GM08714 (cell line): ENCODE results near the gene GIMAP4.
"Not testable (repeated sequence)": the region's sequence is repeated elsewhere in the genome, so short reads cannot be mapped to it uniquely, and the experiment has no call there.

ENCODE experiments used
- H3K4me3 ChIP-seq: fragments of 200-500 bp; sonication (Bioruptor generic); 2 replicates; pipeline ENCODE4 v1.5.1; 2014; ENCODE audit warnings: mild to moderate bottlenecking, low read length, inconsistent platforms
- ZNF274 ChIP-seq: IDR thresholded peaks from 2 replicates; pipeline ENCODE4 v1.6.1; 2012; ENCODE audit warnings: mild to moderate bottlenecking, low read depth, low read length

GIMAP4 gene

DNA sequence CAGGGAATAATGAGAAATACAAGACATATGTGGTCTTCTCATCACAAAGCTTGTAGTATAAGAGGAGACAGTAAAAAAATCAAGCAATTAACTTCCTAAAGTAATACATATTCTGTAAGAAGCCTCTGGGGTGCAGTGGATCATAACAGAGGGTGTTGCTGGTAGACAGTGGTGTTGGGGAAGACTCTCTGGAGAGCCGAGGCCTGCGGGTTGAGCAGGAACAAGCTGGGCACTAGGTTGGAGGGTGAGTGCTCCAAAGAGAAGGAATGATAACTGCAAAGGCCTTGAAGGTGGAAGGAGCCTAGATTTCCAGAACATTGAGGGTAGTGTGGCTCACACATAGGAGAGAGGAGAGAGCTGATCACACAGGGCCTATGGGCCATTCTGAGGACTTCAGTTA lies 1.5 kb downstream of the GIMAP4 start:
- no peak overlapping the region for H3K4me3 ChIP-seq
- no peak for TF ChIP-seq ZNF274

DNA sequence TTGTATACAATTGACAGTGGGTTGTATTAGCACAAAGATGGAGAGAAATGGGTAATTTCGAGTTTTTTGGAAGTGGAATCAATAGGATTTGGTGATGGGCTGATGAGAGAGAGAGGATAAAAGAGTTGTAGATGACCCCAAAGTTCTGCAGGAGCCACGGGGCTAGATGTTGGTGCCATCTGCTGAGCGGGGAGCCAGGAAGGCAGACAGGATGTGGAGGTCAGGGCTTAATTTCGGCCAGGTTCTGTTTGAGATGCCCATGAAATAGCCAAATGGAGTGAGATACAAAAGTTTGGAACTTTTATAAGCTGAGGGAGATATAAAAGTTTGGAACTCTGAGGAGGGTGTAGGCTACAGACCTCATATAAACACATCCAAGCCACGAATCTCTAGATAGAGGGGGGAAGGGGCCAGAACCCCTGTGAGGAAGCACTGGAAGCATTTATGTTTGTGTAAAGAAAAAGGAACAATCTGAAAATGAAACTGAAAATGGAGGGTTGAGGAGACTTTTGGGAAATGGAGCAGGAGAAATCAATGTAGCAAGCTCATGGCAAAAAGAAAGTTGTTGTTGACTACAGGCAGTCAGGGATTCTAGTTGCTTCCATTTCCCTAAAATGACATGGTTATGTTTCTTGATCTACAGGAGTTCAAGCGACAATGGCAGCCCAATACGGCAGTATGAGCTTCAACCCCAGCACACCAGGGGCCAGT lies 2.2 kb downstream of the GIMAP4 start:
- no peak for TF ChIP-seq ZNF274
- no peak overlapping the region for H3K4me3 ChIP-seq

DNA sequence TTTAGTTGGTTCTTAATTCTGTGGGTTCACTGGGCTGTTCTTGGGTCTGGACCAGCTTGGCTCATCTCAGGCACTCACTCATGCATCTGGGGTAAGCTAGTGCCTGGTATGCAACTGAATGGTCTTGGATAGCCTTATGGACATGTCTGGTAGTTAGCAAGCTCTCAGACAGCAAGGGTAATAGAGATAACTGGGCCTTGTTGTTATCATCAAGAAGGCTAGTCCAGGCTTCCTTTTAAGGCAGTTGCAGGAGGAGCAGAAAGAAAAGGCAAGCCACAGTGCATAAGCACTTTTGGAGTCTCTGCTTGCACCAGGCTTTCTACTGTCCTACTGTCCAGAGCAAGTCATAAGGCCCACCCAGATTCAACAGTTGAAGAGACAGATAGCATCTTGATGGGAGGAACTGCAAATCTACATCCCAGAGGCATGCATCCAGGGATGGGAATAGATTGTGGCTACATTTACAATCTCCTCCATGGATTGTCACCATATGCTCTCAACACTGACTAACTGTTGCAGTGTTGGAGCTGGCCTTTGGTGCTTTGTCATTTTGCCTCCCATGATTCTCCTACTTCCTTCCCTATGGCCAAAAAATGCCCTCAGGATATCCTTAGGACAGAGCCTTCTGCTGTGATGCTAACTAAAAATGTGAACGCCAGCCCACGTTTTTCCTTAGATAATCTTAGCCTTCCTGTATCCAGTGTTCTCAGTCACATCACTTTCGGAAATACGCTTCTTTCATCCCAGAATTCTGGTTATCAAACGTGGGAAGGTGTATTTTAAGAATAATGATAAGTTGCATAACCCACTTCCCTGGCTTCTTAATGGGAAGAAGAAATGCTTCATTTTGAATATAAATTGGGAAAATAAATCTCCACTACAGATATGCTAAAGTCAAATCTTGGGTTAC lies 3.6 kb downstream of the GIMAP4 start:
- no peak for TF ChIP-seq ZNF274
- H3K4me3 ChIP-seq: no peak overlapping the region

DNA sequence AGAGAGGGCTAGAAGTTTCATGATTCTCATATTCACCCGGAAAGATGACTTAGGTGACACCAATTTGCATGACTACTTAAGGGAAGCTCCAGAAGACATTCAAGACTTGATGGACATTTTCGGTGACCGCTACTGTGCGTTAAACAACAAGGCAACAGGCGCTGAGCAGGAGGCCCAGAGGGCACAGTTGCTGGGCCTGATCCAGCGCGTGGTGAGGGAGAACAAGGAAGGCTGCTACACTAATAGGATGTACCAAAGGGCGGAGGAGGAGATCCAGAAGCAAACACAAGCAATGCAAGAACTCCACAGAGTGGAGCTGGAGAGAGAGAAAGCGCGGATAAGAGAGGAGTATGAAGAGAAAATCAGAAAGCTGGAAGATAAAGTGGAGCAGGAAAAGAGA lies 5.3 kb downstream of the GIMAP4 start:
- no peak for TF ChIP-seq ZNF274
- no peak overlapping the region for H3K4me3 ChIP-seq

DNA sequence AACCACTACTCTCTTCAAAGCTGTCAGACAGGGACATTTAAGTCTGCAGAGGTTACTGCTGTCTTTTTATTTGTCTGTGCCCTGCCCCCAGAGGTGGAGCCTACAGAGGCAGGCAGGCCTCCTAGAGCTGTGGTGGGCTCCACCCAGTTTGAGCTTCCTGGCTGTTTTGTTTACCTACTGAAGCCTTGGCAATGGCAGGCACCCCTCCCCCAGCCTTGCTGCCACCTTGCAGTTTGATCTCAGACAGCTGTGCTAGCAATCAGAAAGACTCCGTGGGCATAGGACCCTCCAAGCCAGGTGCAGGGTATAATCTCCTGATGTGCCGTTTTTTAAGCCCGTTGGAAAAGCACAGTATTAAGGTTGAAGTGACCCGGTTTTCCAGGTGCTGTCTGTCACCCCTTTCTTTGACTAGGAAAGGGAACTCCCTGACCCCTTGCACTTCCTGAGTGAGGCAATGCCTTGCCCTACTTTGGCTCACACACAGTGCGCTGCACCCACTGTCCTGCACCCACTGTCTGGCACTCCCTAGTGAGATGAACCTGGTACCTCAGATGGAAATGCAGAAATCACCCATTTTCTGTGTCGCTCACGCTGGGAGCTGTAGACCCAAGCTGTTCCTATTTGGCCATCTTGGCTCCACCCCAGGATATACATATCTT lies 12.9 kb downstream of the GIMAP4 start:
- H3K4me3 ChIP-seq: not testable (repeated sequence)

DNA sequence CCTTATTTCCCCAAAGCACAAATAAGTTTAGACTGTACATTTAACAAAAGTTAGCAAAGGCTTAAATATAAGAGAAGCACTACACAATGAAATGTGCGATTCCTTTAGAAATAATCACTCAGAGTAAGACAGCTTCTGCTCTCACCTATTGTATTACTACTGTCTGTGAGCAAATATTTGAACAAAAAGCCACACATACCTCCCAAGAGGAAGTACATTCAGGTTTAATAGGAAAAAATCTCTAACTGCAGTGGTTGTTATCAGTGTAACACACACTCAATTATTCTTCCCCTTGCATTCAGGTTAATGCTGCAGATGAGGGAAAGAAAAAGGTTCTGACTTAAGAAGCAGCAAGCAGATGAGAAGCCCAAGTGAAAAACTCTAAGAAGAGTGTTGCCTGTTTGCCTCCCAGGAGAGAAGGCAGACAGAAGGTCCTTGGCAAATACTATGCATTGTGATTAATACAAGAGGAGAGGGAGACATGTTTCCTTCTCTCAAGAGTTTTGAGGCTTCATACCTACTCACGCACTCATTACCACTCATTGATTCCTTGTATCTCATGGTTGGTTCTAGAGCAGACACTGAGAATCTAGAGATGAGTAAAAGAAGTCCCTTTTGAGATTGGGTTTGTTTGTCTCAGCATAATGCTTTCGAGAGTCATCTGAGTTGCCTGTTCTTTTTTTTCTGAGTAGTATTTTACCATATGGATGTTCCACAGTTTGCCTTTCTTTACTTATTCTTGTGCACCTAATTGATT lies 13.6 kb downstream of the GIMAP4 start:
- no peak for TF ChIP-seq ZNF274
- H3K4me3 ChIP-seq: no peak overlapping the region

DNA sequence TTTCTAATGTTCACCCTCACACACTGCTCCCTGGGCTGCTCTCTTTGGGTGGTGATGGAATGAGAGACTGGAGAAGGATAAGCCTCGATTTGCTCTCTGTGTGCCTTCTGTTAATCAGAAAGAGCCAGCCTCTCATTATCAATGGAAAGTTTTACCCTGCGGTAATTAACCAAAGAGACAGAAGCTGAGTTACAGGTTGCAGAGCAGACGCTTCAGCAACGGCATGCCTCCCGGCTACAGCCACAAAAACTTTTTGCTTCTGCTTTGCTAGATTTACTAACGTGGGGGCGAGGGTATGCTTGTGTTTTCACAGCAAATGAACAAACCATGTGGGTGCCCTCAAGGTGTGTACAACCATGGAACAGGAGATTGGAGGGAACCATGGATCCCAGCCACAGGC lies 18.0 kb downstream of the GIMAP4 start:
- TF ChIP-seq ZNF274: no peak
- H3K4me3 ChIP-seq: no peak overlapping the region

DNA sequence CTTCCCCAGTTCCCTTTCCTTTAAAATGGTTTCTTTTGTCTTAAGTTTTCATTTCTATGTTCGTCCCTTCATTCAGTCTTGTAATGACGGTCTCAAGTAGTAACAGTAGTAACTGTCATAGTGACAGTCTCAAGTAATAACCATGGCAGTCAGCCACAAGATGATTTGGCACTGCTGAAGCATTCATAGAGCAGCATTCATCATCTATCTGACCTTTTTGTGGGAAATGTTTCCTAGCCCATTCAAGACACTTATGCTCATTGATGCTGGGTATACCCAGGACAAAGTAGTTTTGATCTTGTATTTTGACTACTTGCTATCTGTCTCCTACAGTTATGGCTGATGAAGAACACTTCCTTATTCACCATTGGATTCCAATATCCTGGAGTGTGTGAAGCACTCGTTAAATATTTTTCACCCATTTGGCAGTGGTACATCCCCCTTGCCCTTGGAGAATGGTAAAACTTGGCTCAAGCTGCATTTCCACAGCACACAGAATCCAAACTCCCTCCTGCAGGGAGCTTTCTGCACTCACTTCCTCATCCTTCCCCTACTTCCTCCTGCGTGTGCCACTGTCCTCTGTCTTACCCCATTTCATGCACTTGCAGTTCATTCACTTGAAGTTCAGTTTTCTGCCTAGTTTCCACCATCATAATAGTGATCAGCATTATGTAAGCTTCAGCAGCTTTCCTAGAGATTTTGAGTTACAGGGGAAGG lies 19.0 kb downstream of the GIMAP4 start:
- no peak overlapping the region for H3K4me3 ChIP-seq
- TF ChIP-seq ZNF274: no peak

DNA sequence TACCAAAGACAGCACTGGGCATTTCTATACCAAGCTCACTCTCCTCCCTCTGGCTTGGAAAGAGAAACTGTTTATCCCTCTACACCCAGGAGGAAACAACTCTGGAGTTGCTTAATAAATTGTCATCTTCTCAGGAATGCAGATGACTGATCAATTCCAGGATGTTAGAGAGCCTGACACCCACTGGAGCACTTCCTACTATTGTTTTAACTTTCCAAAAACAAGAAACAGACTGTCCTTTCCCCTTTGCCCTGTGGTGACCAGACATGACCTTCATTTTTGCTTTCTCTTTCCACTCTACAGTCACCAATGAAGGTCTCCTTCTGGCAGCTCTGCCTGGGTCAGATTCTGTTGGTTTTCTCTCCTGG lies 19.6 kb downstream of the GIMAP4 start:
- no peak overlapping the region for H3K4me3 ChIP-seq
- no peak for TF ChIP-seq ZNF274

DNA sequence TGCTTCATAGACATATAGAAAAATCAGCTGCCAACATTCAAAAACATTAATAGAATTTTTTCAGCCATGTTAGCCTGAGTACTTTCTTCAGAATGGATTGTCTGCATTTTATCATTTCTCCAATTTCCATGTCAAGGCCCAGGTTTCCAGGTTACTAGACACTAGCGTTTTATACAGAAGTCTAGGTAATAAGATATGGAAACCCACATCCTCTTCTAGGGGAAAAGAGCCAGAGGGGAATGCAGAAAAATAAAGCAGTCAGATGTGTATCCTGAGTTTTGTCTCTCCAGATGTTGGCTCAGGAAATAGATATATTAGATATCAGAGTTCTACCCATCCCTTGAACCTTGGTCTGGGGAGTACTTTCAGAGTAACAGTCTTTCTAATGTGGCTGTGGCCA lies 20.4 kb downstream of the GIMAP4 start:
- TF ChIP-seq ZNF274: no peak
- no peak overlapping the region for H3K4me3 ChIP-seq

DNA sequence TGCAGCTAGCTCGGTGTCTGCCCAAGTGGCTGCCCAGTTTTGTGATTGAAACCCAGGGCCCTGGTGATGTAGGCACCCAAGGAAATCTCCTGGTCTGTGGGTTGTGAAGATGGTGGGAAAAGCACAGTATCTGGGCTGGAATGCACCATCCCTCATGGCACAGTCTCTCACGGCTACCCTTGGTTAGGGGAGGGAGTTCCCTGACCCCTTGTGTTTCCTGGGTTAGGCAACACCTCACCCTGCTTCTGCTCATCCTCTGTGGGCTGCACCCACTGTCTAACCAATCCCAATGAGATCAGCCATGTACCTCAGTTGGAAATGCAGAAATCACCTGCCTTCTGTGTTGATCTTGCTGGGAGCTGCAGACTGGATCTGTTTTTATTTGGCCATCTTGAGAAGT lies 27.6 kb downstream of the GIMAP4 start:
- no peak overlapping the region for H3K4me3 ChIP-seq
- no peak for TF ChIP-seq ZNF274

DNA sequence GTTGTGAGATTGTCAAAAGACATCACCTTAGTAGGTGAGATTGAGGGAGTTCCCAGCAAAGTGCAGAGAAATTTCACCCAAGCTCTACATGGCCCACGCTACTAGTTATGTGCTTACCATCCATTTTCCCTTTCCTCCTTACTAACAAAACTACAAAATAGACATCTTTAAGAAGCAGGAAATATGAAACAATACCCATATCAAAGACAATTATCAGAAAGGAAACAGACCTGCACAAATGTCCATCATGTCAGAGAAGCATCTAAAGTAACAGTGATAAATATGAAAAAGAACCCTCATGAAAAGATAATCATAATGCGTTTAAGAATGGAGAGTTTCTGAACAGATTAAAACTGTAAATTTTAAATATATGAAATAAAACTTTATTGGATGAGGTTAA lies 28.2 kb downstream of the GIMAP4 start:
- no peak overlapping the region for H3K4me3 ChIP-seq
- no peak for TF ChIP-seq ZNF274

DNA sequence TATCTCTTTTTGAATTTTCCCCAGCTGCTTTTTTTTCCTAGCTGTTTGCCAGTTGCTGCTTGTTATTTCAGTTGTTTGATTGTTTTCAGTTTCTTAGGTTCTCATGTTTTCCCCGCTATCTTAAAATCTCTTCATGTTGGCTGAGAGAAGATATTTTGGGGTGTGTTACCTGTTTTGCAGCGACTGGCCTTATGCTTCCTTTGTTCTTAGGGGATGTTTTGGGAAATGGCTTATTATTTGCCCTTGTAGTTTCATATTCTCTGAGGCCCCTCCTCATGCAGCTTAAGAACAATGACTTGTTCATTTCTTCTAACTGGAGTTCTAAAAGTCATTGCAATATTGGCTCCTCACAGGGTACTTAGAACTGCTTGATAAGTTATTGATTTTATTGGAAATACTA lies 36.4 kb downstream of the GIMAP4 start:
- H3K4me3 ChIP-seq: not testable (repeated sequence)

DNA sequence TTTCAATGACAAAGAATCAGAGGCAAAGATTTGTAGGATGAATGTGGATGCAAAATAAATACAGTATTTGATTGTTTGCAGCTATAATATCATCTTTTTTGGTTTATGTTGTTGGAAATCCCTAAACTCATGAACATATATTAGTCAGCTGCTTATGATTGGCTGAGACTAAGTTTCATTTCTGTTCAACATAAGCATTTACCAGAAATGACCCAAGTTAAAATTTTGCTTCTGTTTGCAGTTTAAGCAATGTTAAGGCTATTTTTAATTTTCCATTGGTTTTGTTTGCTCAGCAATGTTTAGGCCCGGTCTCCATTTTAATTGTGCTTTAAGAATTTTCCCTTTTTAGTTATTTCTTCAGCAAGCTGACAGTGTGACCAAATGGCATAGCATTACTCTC lies 43.0 kb downstream of the GIMAP4 start:
- no peak for TF ChIP-seq ZNF274
- H3K4me3 ChIP-seq: no peak overlapping the region
